Endothelial cell of umbilical vein (primary cell): ENCODE results near the gene HOXA13.

ENCODE experiments used
- POLR2A ChIP-seq: IDR thresholded peaks from 2 replicates; pipeline ENCODE4 v1.6.1; 2012; ENCODE audit warnings: low read depth, mild to moderate bottlenecking, control low read depth, low read length
- TF ChIP-seq, protein P1 (sequence below), 2 donors: IDR thresholded peaks; 1 replicate in 1 of 2; 2 replicates in 1 of 2; pipeline ENCODE4 v1.5.1; 2011; ENCODE audit warnings: low read length in 2 of 2, mild to moderate bottlenecking in 2 of 2, moderate library complexity in 2 of 2, control low read depth in 1 of 2, inconsistent platforms in 1 of 2, low read depth in 1 of 2; ENCODE audit not compliant: insufficient read depth in 1 of 2; ENCODE audit errors: extremely low read depth in 1 of 2

DNA sequence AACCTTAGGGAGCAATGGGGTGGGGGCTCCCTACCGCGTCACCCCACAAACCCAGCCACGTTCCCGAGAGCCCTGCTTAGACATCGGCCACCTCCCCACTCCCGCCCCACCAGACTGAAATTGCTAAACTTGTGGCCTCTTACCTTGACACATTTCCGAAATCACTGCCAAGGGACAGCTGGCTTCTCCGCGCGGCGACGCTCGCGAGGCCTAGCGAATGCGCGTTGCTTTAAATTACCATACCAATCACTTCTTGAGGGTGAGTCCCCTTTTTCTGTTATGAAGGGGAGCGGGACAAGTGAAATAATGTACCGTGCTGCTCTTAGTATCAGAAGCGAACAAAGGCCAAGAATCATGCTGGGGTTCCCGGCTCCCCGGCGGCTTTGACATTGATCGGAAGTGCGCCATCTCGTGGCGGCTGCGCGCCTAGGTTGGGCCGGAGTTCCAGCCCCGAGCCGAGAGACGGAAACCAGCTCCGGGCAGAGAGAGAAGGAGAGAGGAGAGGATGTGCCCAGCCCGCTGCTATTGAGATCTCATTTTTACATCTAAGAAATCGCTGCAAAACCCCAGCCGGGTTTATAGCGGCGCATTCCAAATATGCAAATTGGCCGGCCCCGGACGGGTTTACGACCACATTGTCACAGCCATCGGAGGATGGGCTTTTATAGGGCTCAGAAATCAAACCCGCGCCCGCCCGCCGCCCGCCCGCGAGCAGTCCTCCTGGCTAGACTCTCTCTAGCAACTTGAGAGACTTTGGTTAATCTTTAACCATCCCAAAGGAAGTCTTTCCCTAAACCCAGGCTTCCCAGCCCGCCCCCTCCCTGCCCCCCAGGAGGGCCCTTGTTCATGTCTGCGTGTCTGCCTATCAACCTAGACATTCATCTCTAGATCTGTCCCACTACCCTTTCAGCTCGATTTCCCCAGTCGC lies 20.1 kb downstream of the HOXA13 start:
- TF ChIP-seq, protein P1, sequence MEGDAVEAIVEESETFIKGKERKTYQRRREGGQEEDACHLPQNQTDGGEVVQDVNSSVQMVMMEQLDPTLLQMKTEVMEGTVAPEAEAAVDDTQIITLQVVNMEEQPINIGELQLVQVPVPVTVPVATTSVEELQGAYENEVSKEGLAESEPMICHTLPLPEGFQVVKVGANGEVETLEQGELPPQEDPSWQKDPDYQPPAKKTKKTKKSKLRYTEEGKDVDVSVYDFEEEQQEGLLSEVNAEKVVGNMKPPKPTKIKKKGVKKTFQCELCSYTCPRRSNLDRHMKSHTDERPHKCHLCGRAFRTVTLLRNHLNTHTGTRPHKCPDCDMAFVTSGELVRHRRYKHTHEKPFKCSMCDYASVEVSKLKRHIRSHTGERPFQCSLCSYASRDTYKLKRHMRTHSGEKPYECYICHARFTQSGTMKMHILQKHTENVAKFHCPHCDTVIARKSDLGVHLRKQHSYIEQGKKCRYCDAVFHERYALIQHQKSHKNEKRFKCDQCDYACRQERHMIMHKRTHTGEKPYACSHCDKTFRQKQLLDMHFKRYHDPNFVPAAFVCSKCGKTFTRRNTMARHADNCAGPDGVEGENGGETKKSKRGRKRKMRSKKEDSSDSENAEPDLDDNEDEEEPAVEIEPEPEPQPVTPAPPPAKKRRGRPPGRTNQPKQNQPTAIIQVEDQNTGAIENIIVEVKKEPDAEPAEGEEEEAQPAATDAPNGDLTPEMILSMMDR (IDR thresholded peaks at IDR 0.05; ENCODE audit: extremely low read depth in 1 of 2, insufficient read depth in 1 of 2, low read depth in 1 of 2, low read length in 2 of 2) = peak; percentile 93 to 97
- TF ChIP-seq POLR2A = no peak
